ENCODE data around the gene RBFA. TPM values are rescaled to one million over a fixed set of nuclear protein-coding genes. Genes with fewer than 3 reads are reported as not detected.

Gene RBFA
- total RNA-seq, 1 experiment from 2014 or later = 25.1 TPM

DNA sequence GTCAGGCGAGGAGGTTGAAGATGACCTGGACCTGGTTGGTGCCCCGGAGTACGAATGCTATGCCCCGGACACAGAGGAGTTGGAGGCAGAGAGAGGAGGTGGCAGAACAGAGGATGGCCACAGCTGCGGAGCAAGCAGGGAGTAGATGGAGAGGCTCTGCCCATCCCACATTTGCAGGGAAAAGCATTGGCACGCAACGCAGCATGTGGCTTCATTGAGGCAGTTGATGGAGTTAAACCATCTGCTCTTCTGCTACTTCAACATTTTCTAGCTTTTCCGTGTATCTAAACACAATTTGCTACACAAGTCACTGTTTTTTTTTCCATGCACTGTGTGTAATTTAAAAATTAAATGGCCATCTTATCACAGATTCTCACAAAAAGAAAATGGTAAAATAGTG is 11.8 kb downstream of the RBFA start:
- Histone ChIP-seq H4K20me1 (ENCODE audit: insufficient read depth) (no peaks in the 10 kb centered on the region), H2AFZ (no peak overlapping the region), H3K4me2 (no peak overlapping the region), H3K4me1 (replicated peaks; ENCODE audit: insufficient read depth) (no peaks in the 10 kb centered on the region), H3K9me2 (ENCODE audit: insufficient read depth) (no peaks in the 10 kb centered on the region), H3K36me3 (ENCODE audit: low read depth) (peaks cover 8% of the 10 kb centered on the region; the same call in 1 of the 2 replicates), H3K9me3 (ENCODE audit: insufficient read depth, low read depth) (peaks cover 5% of the 10 kb centered on the region; the same call in 1 of the 2 replicates), H3K79me2 (ENCODE audit: low read depth) (no peaks in the 10 kb centered on the region), H3K4me3 (no peak overlapping the region), H3K27me3 (ENCODE audit: insufficient read depth, low read depth) (no peaks in the 10 kb centered on the region), H3K27ac (no peak overlapping the region), H3F3A (ENCODE audit: insufficient read depth, low read depth) (no peaks in the 10 kb centered on the region)
- ChIA-PET CTCF (no interaction called here), POLR2A (ENCODE audit: unreplicated experiment) (no interaction called here)
- no TSS peak for BruUV-seq (replicated peaks)
- intact Hi-C loops (cut with micrococcal nuclease; ENCODE audit: unreplicated experiment) = no loop called here
- DNase-seq = no peak
- TF ChIP-seq CTCF (conservative IDR thresholded peaks at IDR 0.05) (no peak), EZH2 (IDR thresholded peaks at IDR 0.05; ENCODE audit: low read depth) (no peak)

DNA sequence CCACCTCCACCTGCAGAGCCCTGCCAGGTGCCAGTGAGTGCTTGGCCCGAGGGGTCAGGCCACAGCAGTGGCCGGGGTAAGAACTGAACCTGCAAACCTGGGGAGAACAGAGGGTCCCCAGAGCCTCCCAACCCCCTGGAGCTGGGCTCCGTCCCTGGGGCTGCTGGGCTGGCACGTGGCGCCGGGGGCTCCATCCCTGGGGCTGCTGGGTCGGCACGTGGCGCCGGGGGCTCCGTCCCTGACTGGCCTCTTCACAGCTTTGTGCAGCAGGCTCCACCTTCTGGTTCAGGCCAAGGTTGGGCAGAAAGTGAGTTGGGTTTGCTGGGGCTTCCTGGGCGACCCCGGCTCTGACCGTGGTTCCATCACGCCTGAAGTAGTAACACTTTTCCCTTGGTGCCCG is 12.2 kb downstream of the RBFA start:
- H3K4me2 ChIP-seq = no peak overlapping the region
- H3F3A ChIP-seq (ENCODE audit: insufficient read depth, low read depth) = no peaks in the 10 kb centered on the region
- peaks cover 8% of the 10 kb centered on the region; the same call in 1 of the 2 replicates for H3K36me3 ChIP-seq (ENCODE audit: low read depth)
- no peak overlapping the region for H3K4me3 ChIP-seq
- POLR2A ChIA-PET (ENCODE audit: unreplicated experiment) = no interaction called here
- H3K27me3 ChIP-seq (ENCODE audit: insufficient read depth, low read depth) = no peaks in the 10 kb centered on the region
- no TSS peak for BruUV-seq (replicated peaks)
- no peak for DNase-seq
- H3K27ac ChIP-seq = no peak overlapping the region
- no peaks in the 10 kb centered on the region for H3K4me1 ChIP-seq (replicated peaks; ENCODE audit: insufficient read depth)
- no peaks in the 10 kb centered on the region for H3K79me2 ChIP-seq (ENCODE audit: low read depth)
- no peak for TF ChIP-seq EZH2 (IDR thresholded peaks at IDR 0.05; ENCODE audit: low read depth)
- no peak for TF ChIP-seq CTCF (conservative IDR thresholded peaks at IDR 0.05)
- intact Hi-C loops (cut with micrococcal nuclease; ENCODE audit: unreplicated experiment) = no loop called here
- peaks cover 9% of the 10 kb centered on the region; the same call in 1 of the 2 replicates for H3K9me3 ChIP-seq (ENCODE audit: insufficient read depth, low read depth)
- H2AFZ ChIP-seq = no peak overlapping the region
- CTCF ChIA-PET = no interaction called here
- H3K9me2 ChIP-seq (ENCODE audit: insufficient read depth) = no peaks in the 10 kb centered on the region
- no peaks in the 10 kb centered on the region for H4K20me1 ChIP-seq (ENCODE audit: insufficient read depth)

DNA sequence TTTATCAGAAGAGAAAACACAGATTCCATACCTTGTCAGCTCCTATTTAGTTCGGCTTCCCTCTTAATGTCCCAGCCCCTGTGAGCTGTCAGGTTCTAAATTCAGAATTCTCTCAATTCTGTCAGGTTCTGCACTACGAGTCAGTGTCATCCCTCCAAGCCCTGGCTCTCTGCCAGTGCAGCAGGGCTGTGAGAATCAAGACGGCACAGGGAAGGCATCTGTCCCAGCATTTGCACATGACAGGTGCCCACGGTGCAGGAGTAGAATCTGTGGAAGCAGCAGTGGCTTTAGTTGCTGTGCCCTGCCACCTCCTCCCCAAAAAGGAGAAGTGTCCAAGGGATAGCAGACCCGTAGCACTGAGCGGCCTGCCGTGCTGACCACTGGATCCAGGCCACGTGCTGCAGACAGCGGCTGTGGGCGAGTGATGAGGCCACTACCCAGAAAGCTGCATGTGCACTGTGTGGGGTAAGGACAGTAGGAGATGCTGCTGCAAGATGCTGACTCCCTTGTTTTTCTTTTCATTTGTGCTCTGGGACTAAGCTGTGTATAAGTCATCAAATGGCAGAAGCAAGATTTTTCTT is 12.8 kb downstream of the RBFA start:
- Histone ChIP-seq H3K79me2 (ENCODE audit: low read depth) (no peaks in the 10 kb centered on the region), H2AFZ (no peak overlapping the region), H3K9me3 (ENCODE audit: insufficient read depth, low read depth) (peaks cover 15% of the 10 kb centered on the region; the same call in 1 of the 2 replicates), H3K27me3 (ENCODE audit: insufficient read depth, low read depth) (no peaks in the 10 kb centered on the region), H3K9me2 (ENCODE audit: insufficient read depth) (no peaks in the 10 kb centered on the region), H3K27ac (no peak overlapping the region), H3K4me3 (no peak overlapping the region), H3F3A (ENCODE audit: insufficient read depth, low read depth) (no peaks in the 10 kb centered on the region), H4K20me1 (ENCODE audit: insufficient read depth) (no peaks in the 10 kb centered on the region), H3K4me1 (replicated peaks; ENCODE audit: insufficient read depth) (no peaks in the 10 kb centered on the region), H3K36me3 (ENCODE audit: low read depth) (peaks cover 8% of the 10 kb centered on the region; the same call in 1 of the 2 replicates), H3K4me2 (no peak overlapping the region)
- intact Hi-C loops (cut with micrococcal nuclease; ENCODE audit: unreplicated experiment) = no loop called here
- TF ChIP-seq CTCF (conservative IDR thresholded peaks at IDR 0.05) (no peak), EZH2 (IDR thresholded peaks at IDR 0.05; ENCODE audit: low read depth) (no peak)
- POLR2A ChIA-PET (ENCODE audit: unreplicated experiment) = no interaction called here
- no TSS peak for BruUV-seq (replicated peaks)
- no peak for DNase-seq
- CTCF ChIA-PET = no interaction called here
